ENCODE data around the gene ETV4. TPM values are rescaled to one million over a fixed set of nuclear protein-coding genes. Genes with fewer than 3 reads are reported as not detected.

ETV4 gene
- total and polyA plus RNA-seq, 5 donors from 2014 or later, result not detected

GRCh38 chr17:43528988-43529814 is 16.9 kb downstream of the ETV4 start:
- Mint-ChIP-seq H3K27me3 (no peaks in the 10 kb centered on the region), H3K4me1 (peaks cover 0 to 5% (median 0%) of the 10 kb centered on the region in 4 donors), H3K27ac (peak overlapping the region in 1 of 3 donors; percentile 76), H3K36me3 (peaks cover 26% of the 10 kb centered on the region), H3K4me3 (peak overlapping the region in 1 of 4 donors; percentile 43), H3K9me3 (no peaks in the 10 kb centered on the region)
- Histone ChIP-seq H3K27me3 (ENCODE audit: control insufficient read depth, insufficient read depth, low read length) (no peaks in the 10 kb centered on the region), H3K36me3 (ENCODE audit: control insufficient read depth, insufficient read depth, low read length) (peaks cover 29% of the 10 kb centered on the region), H3K4me1 (ENCODE audit: control insufficient read depth, insufficient read depth, low read length, poor library complexity, severe bottlenecking) (no peaks in the 10 kb centered on the region), H3K4me3 (ENCODE audit: low read depth, low read length) (no peak overlapping the region), H3K27ac (ENCODE audit: insufficient read depth, low read length, poor library complexity, severe bottlenecking) (no peak overlapping the region), H3K9me3 (ENCODE audit: control insufficient read depth in 2 of 2, low read length in 2 of 2) (no peaks in the 10 kb centered on the region)
- no peak for ATAC-seq (ENCODE audit: low read depth in 2 of 2)
- no peak for DNase-seq

- peak overlapping the region in 1 of 3 donors; percentile 76 for H3K27ac Mint-ChIP-seq
- peaks cover 36% of the 10 kb centered on the region for H3K36me3 ChIP-seq (ENCODE audit: control insufficient read depth, insufficient read depth, low read length)
Observed at GRCh38 chr17:43528319-43528987, 17.7 kb downstream of the ETV4 start.

GRCh38 chr17:43526886-43527648 is 19.1 kb downstream of the ETV4 start:
- Histone ChIP-seq H3K27me3 (ENCODE audit: control insufficient read depth, insufficient read depth, low read length) (no peaks in the 10 kb centered on the region), H3K4me1 (ENCODE audit: control insufficient read depth, insufficient read depth, low read length, poor library complexity, severe bottlenecking) (no peaks in the 10 kb centered on the region), H3K4me3 (ENCODE audit: low read depth, low read length) (no peak overlapping the region), H3K36me3 (ENCODE audit: control insufficient read depth, insufficient read depth, low read length) (peaks cover 45% of the 10 kb centered on the region), H3K9me3 (ENCODE audit: control insufficient read depth in 2 of 2, low read length in 2 of 2) (no peaks in the 10 kb centered on the region), H3K27ac (ENCODE audit: insufficient read depth, low read length, poor library complexity, severe bottlenecking) (no peak overlapping the region)
- H3K4me1 Mint-ChIP-seq, result peaks cover 0 to 5% (median 0%) of the 10 kb centered on the region in 4 donors
- H3K27ac Mint-ChIP-seq, result no peak overlapping the region
- DNase-seq (no peak), ATAC-seq (ENCODE audit: low read depth in 2 of 2) (no peak)
- no peaks in the 10 kb centered on the region for H3K27me3 Mint-ChIP-seq
- peaks cover 37% of the 10 kb centered on the region for H3K36me3 Mint-ChIP-seq
- no peaks in the 10 kb centered on the region for H3K9me3 Mint-ChIP-seq
- no peak overlapping the region for H3K4me3 Mint-ChIP-seq

More at GRCh38 chr17:43528319-43528987, 17.7 kb downstream of the ETV4 start:
- Histone ChIP-seq H3K27ac (ENCODE audit: insufficient read depth, low read length, poor library complexity, severe bottlenecking) (no peak overlapping the region), H3K4me1 (ENCODE audit: control insufficient read depth, insufficient read depth, low read length, poor library complexity, severe bottlenecking) (no peaks in the 10 kb centered on the region), H3K9me3 (ENCODE audit: control insufficient read depth in 2 of 2, low read length in 2 of 2) (no peaks in the 10 kb centered on the region), H3K27me3 (ENCODE audit: control insufficient read depth, insufficient read depth, low read length) (no peaks in the 10 kb centered on the region), H3K4me3 (ENCODE audit: low read depth, low read length) (no peak overlapping the region)
- ATAC-seq (ENCODE audit: low read depth in 2 of 2), result no peak
- Mint-ChIP-seq H3K9me3 (no peaks in the 10 kb centered on the region), H3K4me3 (no peak overlapping the region), H3K36me3 (peaks cover 32% of the 10 kb centered on the region), H3K27me3 (no peaks in the 10 kb centered on the region), H3K4me1 (peaks cover 0 to 5% (median 0%) of the 10 kb centered on the region in 4 donors)
- no peak for DNase-seq

- peaks cover 54% of the 10 kb centered on the region for H3K36me3 Mint-ChIP-seq
- ATAC-seq (ENCODE audit: low read depth in 2 of 2) (no peak), DNase-seq (no peak)
- H3K4me3 Mint-ChIP-seq, result no peak overlapping the region
- Histone ChIP-seq H3K36me3 (ENCODE audit: control insufficient read depth, insufficient read depth, low read length) (peaks cover 65% of the 10 kb centered on the region), H3K27ac (ENCODE audit: insufficient read depth, low read length, poor library complexity, severe bottlenecking) (no peak overlapping the region), H3K4me1 (ENCODE audit: control insufficient read depth, insufficient read depth, low read length, poor library complexity, severe bottlenecking) (no peaks in the 10 kb centered on the region), H3K9me3 (ENCODE audit: control insufficient read depth in 2 of 2, low read length in 2 of 2) (no peaks in the 10 kb centered on the region), H3K4me3 (ENCODE audit: low read depth, low read length) (no peak overlapping the region), H3K27me3 (ENCODE audit: control insufficient read depth, insufficient read depth, low read length) (no peaks in the 10 kb centered on the region)
- H3K9me3 Mint-ChIP-seq, result no peaks in the 10 kb centered on the region
- H3K27ac Mint-ChIP-seq, result no peak overlapping the region
- no peaks in the 10 kb centered on the region for H3K27me3 Mint-ChIP-seq
- H3K4me1 Mint-ChIP-seq, result peaks cover 0 to 7% (median 0%) of the 10 kb centered on the region in 4 donors
Observed at GRCh38 chr17:43524945-43525575, 21.1 kb downstream of the ETV4 start.

- Mint-ChIP-seq H3K27ac (peak overlapping the region in 1 of 3 donors; percentile 32), H3K4me1 (peaks cover 0 to 17% (median 5%) of the 10 kb centered on the region in 4 donors), H3K4me3 (no peak overlapping the region), H3K9me3 (no peaks in the 10 kb centered on the region), H3K27me3 (no peaks in the 10 kb centered on the region), H3K36me3 (peaks cover 64% of the 10 kb centered on the region)
- no peak for ATAC-seq (ENCODE audit: low read depth in 2 of 2)
- no peak overlapping the region for H3K27ac ChIP-seq (ENCODE audit: insufficient read depth, low read length, poor library complexity, severe bottlenecking)
- H3K4me3 ChIP-seq (ENCODE audit: low read depth, low read length), result no peak overlapping the region
- no peak for DNase-seq
- no peaks in the 10 kb centered on the region for H3K4me1 ChIP-seq (ENCODE audit: control insufficient read depth, insufficient read depth, low read length, poor library complexity, severe bottlenecking)
- H3K36me3 ChIP-seq (ENCODE audit: control insufficient read depth, insufficient read depth, low read length), result peaks cover 91% of the 10 kb centered on the region
- H3K27me3 ChIP-seq (ENCODE audit: control insufficient read depth, insufficient read depth, low read length), result no peaks in the 10 kb centered on the region
- no peaks in the 10 kb centered on the region for H3K9me3 ChIP-seq (ENCODE audit: control insufficient read depth in 2 of 2, low read length in 2 of 2)
Observed at GRCh38 chr17:43521389-43521788, 24.8 kb downstream of the ETV4 start.

- no peaks in the 10 kb centered on the region for H3K4me1 ChIP-seq (ENCODE audit: control insufficient read depth, insufficient read depth, low read length, poor library complexity, severe bottlenecking)
- no peaks in the 10 kb centered on the region for H3K27me3 ChIP-seq (ENCODE audit: control insufficient read depth, insufficient read depth, low read length)
- ATAC-seq (ENCODE audit: low read depth in 2 of 2) (no peak), DNase-seq (no peak)
- H3K9me3 ChIP-seq (ENCODE audit: control insufficient read depth in 2 of 2, low read length in 2 of 2), result no peaks in the 10 kb centered on the region
- H3K4me1 Mint-ChIP-seq, result peaks cover 0 to 20% (median 5%) of the 10 kb centered on the region in 4 donors
- H3K4me3 Mint-ChIP-seq, result no peak overlapping the region
- H3K27ac Mint-ChIP-seq, result peak overlapping the region in 1 of 3 donors; percentile 0
- peaks cover 52% of the 10 kb centered on the region for H3K36me3 Mint-ChIP-seq
- H3K36me3 ChIP-seq (ENCODE audit: control insufficient read depth, insufficient read depth, low read length), result peaks cover 89% of the 10 kb centered on the region
- H3K4me3 ChIP-seq (ENCODE audit: low read depth, low read length), result no peak overlapping the region
- no peaks in the 10 kb centered on the region for H3K27me3 Mint-ChIP-seq
- H3K9me3 Mint-ChIP-seq, result no peaks in the 10 kb centered on the region
- H3K27ac ChIP-seq (ENCODE audit: insufficient read depth, low read length, poor library complexity, severe bottlenecking), result no peak overlapping the region
Observed at GRCh38 chr17:43517615-43518386, 28.3 kb downstream of the ETV4 start.

- Histone ChIP-seq H3K27ac (ENCODE audit: insufficient read depth, low read length, poor library complexity, severe bottlenecking) (no peak overlapping the region), H3K9me3 (ENCODE audit: control insufficient read depth in 2 of 2, low read length in 2 of 2) (no peaks in the 10 kb centered on the region), H3K27me3 (ENCODE audit: control insufficient read depth, insufficient read depth, low read length) (no peaks in the 10 kb centered on the region), H3K4me3 (ENCODE audit: low read depth, low read length) (no peak overlapping the region), H3K4me1 (ENCODE audit: control insufficient read depth, insufficient read depth, low read length, poor library complexity, severe bottlenecking) (no peaks in the 10 kb centered on the region), H3K36me3 (ENCODE audit: control insufficient read depth, insufficient read depth, low read length) (peaks cover 92% of the 10 kb centered on the region)
- Mint-ChIP-seq H3K9me3 (no peaks in the 10 kb centered on the region), H3K36me3 (peaks cover 59% of the 10 kb centered on the region), H3K4me3 (no peak overlapping the region), H3K27ac (peak overlapping the region in 1 of 3 donors; percentile 0), H3K27me3 (no peaks in the 10 kb centered on the region), H3K4me1 (peaks cover 0 to 20% (median 5%) of the 10 kb centered on the region in 4 donors)
- ATAC-seq (ENCODE audit: low read depth in 2 of 2) (no peak), DNase-seq (no peak)
Observed at GRCh38 chr17:43517161-43517560, 29.0 kb downstream of the ETV4 start.

Measured in CD4-positive, CD25-positive, alpha-beta regulatory T cell (primary cell).